ENCODE data around the gene PTPN23.

PTPN23 gene

GRCh38 chr3:47407237-47407636 is 26.4 kb downstream of the PTPN23 start:
- no peak for DNase-seq (ENCODE audit: low spot score)

GRCh38 chr3:47407896-47408838 is 27.3 kb downstream of the PTPN23 start:
- DNase-seq (ENCODE audit: low spot score) = no peak

- peak; percentile 8 for DNase-seq (ENCODE audit: low spot score)
These were observed 28.0 kb downstream of the PTPN23 start for GRCh38 chr3:47408839-47409229.

- DNase-seq (ENCODE audit: low spot score) = no peak
These were observed 28.5 kb downstream of the PTPN23 start for GRCh38 chr3:47409284-47409683.

- DNase-seq (ENCODE audit: low spot score) = peak; percentile 25
These were observed 29.0 kb downstream of the PTPN23 start for GRCh38 chr3:47409688-47410416.

GRCh38 chr3:47410417-47410720 is 29.5 kb downstream of the PTPN23 start:
- DNase-seq (ENCODE audit: low spot score) = peak; percentile 36

GRCh38 chr3:47410801-47411646 is 30.2 kb downstream of the PTPN23 start:
- peak; percentile 14 for DNase-seq (ENCODE audit: low spot score)

GRCh38 chr3:47411696-47412452 is 31.1 kb downstream of the PTPN23 start:
- DNase-seq (ENCODE audit: low spot score) = no peak

- DNase-seq (ENCODE audit: low spot score) = no peak
These were observed 31.6 kb downstream of the PTPN23 start for GRCh38 chr3:47412453-47412756.

- DNase-seq (ENCODE audit: low spot score) = no peak
These were observed 32.2 kb downstream of the PTPN23 start for GRCh38 chr3:47412842-47413520.

GRCh38 chr3:47413751-47414150 is 32.9 kb downstream of the PTPN23 start:
- no peak for DNase-seq (ENCODE audit: low spot score)

- no peak for DNase-seq (ENCODE audit: low spot score)
These were observed 33.3 kb downstream of the PTPN23 start for GRCh38 chr3:47414161-47414564.

- no peak for DNase-seq (ENCODE audit: low spot score)
These were observed 34.1 kb downstream of the PTPN23 start for GRCh38 chr3:47414666-47415587.

- peak; percentile 76 for DNase-seq (ENCODE audit: low spot score)
These were observed 35.2 kb downstream of the PTPN23 start for GRCh38 chr3:47416041-47416440.

GRCh38 chr3:47418167-47419082 is 37.6 kb downstream of the PTPN23 start:
- peak; percentile 50 for DNase-seq (ENCODE audit: low spot score)

GRCh38 chr3:47419083-47420043 is 38.5 kb downstream of the PTPN23 start:
- peak; percentile 5 for DNase-seq (ENCODE audit: low spot score)

GRCh38 chr3:47420044-47420430 is 39.2 kb downstream of the PTPN23 start:
- DNase-seq (ENCODE audit: low spot score) = no peak
